GM21723 (cell line): ENCODE data around the gene AP2A1.

Experiments
- ATAC-seq: cut with Tn5 transposase; IDR thresholded peaks from one replicate; pipeline ENCODE4 v1.9.1; 2021; ENCODE audit warnings: mild to moderate bottlenecking, moderate library complexity; ENCODE audit not compliant: unreplicated experiment

The AP2A1 gene

GRCh38 chr19:49766007-49766929 lies 533 bp upstream of the AP2A1 start:
- ATAC-seq, result peak; percentile 91

- ATAC-seq, result no peak
Measured at GRCh38 chr19:49767381-49767780, 580 bp downstream of the AP2A1 start.

GRCh38 chr19:49767967-49768581 lies 1.3 kb downstream of the AP2A1 start:
- ATAC-seq, result no peak

GRCh38 chr19:49770529-49770928 lies 3.7 kb downstream of the AP2A1 start:
- ATAC-seq, result no peak

- no peak for ATAC-seq
Measured at GRCh38 chr19:49771674-49772139, 4.9 kb downstream of the AP2A1 start.

GRCh38 chr19:49772850-49773432 lies 6.1 kb downstream of the AP2A1 start:
- no peak for ATAC-seq

GRCh38 chr19:49773663-49774350 lies 7.0 kb downstream of the AP2A1 start:
- ATAC-seq, result no peak

- no peak for ATAC-seq
Measured at GRCh38 chr19:49774969-49775368, 8.2 kb downstream of the AP2A1 start.

- no peak for ATAC-seq
Measured at GRCh38 chr19:49775742-49776370, 9.1 kb downstream of the AP2A1 start.

GRCh38 chr19:49776371-49776764 lies 9.6 kb downstream of the AP2A1 start:
- ATAC-seq, result no peak

- ATAC-seq, result no peak
Measured at GRCh38 chr19:49779731-49780555, 13.1 kb downstream of the AP2A1 start.

GRCh38 chr19:49780861-49781260 lies 14.1 kb downstream of the AP2A1 start:
- ATAC-seq, result no peak

- ATAC-seq, result no peak
Measured at GRCh38 chr19:49781394-49781793, 14.6 kb downstream of the AP2A1 start.

- ATAC-seq, result no peak
Measured at GRCh38 chr19:49782515-49782914, 15.7 kb downstream of the AP2A1 start.

GRCh38 chr19:49786376-49786820 lies 19.6 kb downstream of the AP2A1 start:
- ATAC-seq, result no peak

- no peak for ATAC-seq
Measured at GRCh38 chr19:49787746-49788145, 20.9 kb downstream of the AP2A1 start.

- ATAC-seq, result no peak
Measured at GRCh38 chr19:49788857-49789256, 22.1 kb downstream of the AP2A1 start.

GRCh38 chr19:49790866-49791265 lies 24.1 kb downstream of the AP2A1 start:
- no peak for ATAC-seq

- ATAC-seq, result no peak
Measured at GRCh38 chr19:49791776-49792445, 25.1 kb downstream of the AP2A1 start.
